Heart left ventricle (tissue), 13 donors: ENCODE measurements around the gene NBPF1.
"Not testable (repeated sequence)": the region's sequence is repeated elsewhere in the genome, so short reads cannot be mapped to it uniquely, and the experiment has no call there.

Experiments used
- CTCF ChIP-seq, 12 donors: fragments of 200-600 bp; sonication (generic) in 4 of 12; IDR thresholded peaks; one replicate each; pipeline versions ENCODE4 v1.5.0 to v1.8.0; 2018 to 2022; ENCODE audit warnings: antibody characterized with exemption in 12 of 12, mild to moderate bottlenecking in 5 of 12
- POLR2A ChIP-seq, 2 donors: fragments of 450-650 bp; IDR thresholded peaks; one replicate each; pipeline ENCODE4 v1.6.1; 2017; ENCODE audit warnings: antibody characterized with exemption in 2 of 2, mild to moderate bottlenecking in 2 of 2, moderate library complexity in 2 of 2
- donor health status: ischemic (EF 13 %, LVEDD 7.1; RV severe dilation, severe dysfunction).
- donor health status: DM: no; HTN: yes; CAD: no.
- donor health status: DM: no; HTN: no; CAD: no.
- donor health status: ischemic (EF 25% LVEDD 6.9; RV normal size, moderate dysfunction).
- donor health status: ischemic (EF 25% LVEDD 5.7; RV mildly dilated, moderate dysfunction).
- donor health status: ischemic (EF 35%, LVEDD 5.7; RV mildly dilated, moderate dysfunction).
- donor health status: nonischemic (EF 11% LVEDD 7.7; RV severe dilation, severe dysfunction).
- donor health status: DM: yes; HTN: yes; CAD: no.
- donor health status: PGD.
- donor health status: ischemic (EF 29% LVEDD 5.4; RV normal size, mild dysfunction).
- donor health status: nonischemic (EF 23%, LVEDD 6.1; RV moderate dilation, normal function).

GRCh38 chr1:16651560-16651959, 38.2 kb upstream of the NBPF1 start:
- TF ChIP-seq CTCF, POLR2A (IDR thresholded peaks at IDR 0.05): not testable (repeated sequence)
